Stomach smooth muscle (tissue), 2 donors: ENCODE measurements around the gene FAM76B.

Experiments
- H3K27ac ChIP-seq: one replicate; pipeline ENCODE4 v1.7.0; 2013; ENCODE audit warnings: mild to moderate bottlenecking, low read length, inconsistent platforms
- H3K27me3 ChIP-seq, 2 donors: one replicate each; pipeline ENCODE4 v1.7.0; 2013; ENCODE audit warnings: low read length in 2 of 2; ENCODE audit not compliant: insufficient read depth in 2 of 2, control insufficient read depth in 1 of 2
- H3K36me3 ChIP-seq, 2 donors: one replicate each; pipeline ENCODE4 v1.7.0; 2013; ENCODE audit warnings: low read length in 2 of 2; ENCODE audit not compliant: control insufficient read depth in 2 of 2, insufficient read depth in 2 of 2
- H3K4me1 ChIP-seq: one replicate; pipeline ENCODE4 v1.7.0; 2013; ENCODE audit warnings: low read length; ENCODE audit not compliant: control insufficient read depth, insufficient read depth
- H3K4me3 ChIP-seq, 2 donors: one replicate each; pipeline ENCODE4 v1.7.0; 2013; ENCODE audit warnings: low read length in 2 of 2
- H3K9ac ChIP-seq, 2 donors: one replicate each; pipeline ENCODE4 v1.7.0; 2013; ENCODE audit warnings: low read length in 2 of 2, mild to moderate bottlenecking in 1 of 2
- H3K9me3 ChIP-seq, 2 donors: one replicate each; pipeline ENCODE4 v1.7.0; 2013; ENCODE audit warnings: low read length in 2 of 2; ENCODE audit not compliant: control insufficient read depth in 2 of 2
- donor health status: healthy.
- donor health status: Pancreatic carcinoma.

Gene FAM76B

DNA sequence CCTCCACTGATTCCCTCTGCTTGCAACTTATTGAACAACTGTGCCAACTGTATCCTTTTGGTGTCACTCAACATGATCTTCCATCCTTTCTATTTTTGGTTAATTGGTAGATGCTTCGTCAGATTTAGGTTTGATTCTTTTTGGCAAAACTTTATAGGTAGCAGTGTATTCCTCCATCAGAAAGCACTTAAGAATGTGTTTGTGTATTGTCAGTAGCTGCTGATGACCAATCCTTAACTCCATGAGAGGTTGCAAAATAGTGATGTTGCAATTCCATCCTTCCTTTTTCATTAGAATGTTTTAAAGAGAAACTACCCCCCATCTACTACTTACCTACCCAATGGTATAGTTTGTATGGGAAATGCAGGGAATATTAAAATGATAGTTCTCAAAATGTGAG, 22.1 kb downstream of the FAM76B start:
- no peaks in the 10 kb centered on the region for H3K9me3 ChIP-seq
- H3K4me1 ChIP-seq: no peaks in the 10 kb centered on the region

DNA sequence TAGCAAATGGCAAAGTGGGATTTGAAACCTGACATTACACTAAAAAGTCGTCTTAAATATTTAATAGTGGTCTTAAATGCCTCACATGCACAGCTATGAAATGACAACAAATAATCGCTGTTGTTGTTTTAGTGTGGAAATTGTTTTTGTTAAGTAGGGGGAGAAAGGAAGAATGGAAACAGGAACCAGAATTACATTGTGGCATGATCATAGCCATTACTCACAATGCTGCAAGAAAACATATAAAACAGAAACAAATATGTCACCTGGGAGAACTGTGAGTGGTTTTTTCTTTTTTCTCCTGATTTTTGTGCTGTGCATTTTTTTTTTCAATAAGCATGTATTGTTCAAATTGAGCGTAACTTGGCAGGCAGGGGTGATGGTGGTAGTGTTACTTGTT, 22.9 kb downstream of the FAM76B start:
- no peaks in the 10 kb centered on the region for H3K9me3 ChIP-seq

More for the DNA sequence above, 22.1 kb downstream of the FAM76B start:
- Histone ChIP-seq H3K36me3 (peaks cover 6 to 8% of the 10 kb centered on the region in 2 donors), H3K27ac (no peak overlapping the region), H3K9ac (no peak overlapping the region), H3K27me3 (no peaks in the 10 kb centered on the region), H3K4me3 (no peak overlapping the region)

DNA sequence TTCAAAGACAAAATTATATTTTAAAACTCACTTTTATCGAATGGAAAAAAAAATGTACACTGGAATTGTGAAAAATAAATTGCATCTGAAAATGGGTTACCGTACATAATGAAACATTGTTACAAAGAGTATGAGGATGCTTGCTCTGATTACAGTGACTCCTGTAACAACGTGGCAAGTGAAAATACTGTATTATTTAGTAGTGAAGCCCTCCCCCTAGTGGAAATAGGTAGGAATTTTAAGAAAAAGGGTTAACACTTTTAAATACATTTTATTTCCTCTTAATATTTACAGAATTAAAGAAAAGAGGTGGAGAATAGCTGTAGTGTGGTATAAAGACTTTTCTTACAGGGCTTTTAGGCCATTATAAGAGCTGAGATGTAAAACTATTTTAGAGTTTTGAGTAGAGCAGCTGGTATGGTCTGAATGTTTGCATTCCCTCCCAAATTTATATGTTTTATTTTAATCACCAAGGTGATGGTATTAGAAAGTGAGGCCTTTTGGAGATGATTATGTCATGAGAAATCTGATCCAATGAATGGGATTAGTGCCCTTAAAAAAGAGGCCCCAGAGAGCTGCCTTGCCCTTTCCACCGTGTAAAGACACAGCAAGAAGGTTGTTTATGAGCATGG, 25.2 kb downstream of the FAM76B start:
- no peak overlapping the region for H3K27ac ChIP-seq
- H3K36me3 ChIP-seq: peaks cover 2% of the 10 kb centered on the region in 2 donors
- H3K4me3 ChIP-seq: no peak overlapping the region
- no peaks in the 10 kb centered on the region for H3K9me3 ChIP-seq
- no peaks in the 10 kb centered on the region for H3K27me3 ChIP-seq
- H3K9ac ChIP-seq: no peak overlapping the region
- H3K4me1 ChIP-seq: no peaks in the 10 kb centered on the region

More for the DNA sequence above, 22.9 kb downstream of the FAM76B start:
- Histone ChIP-seq H3K27ac (no peak overlapping the region), H3K4me1 (no peaks in the 10 kb centered on the region), H3K9ac (no peak overlapping the region), H3K4me3 (no peak overlapping the region), H3K36me3 (peaks cover 2 to 8% of the 10 kb centered on the region in 2 donors), H3K27me3 (no peaks in the 10 kb centered on the region)

DNA sequence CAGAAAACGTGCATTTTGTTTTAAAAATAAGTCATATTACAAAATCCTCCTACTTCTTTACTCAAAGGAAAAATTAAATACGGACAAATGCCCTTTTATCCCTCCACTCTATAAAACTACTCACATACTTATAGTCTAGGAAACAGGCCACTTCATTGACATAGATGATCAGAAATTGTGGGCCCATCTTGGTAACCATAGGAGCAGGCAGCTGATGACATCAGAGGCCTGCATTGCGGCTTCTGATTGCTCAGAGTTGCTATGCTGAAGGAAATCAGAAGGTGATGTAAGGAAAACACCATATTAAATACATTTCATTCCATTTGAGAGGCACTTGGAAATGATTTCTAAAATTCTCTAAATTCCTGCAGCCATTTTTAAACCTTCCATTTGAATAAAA, 27.0 kb downstream of the FAM76B start:
- H3K9me3 ChIP-seq: no peaks in the 10 kb centered on the region
- H3K36me3 ChIP-seq: no peaks in the 10 kb centered on the region
- no peaks in the 10 kb centered on the region for H3K27me3 ChIP-seq
- H3K4me3 ChIP-seq: no peak overlapping the region
- no peaks in the 10 kb centered on the region for H3K4me1 ChIP-seq
- H3K9ac ChIP-seq: no peak overlapping the region
- H3K27ac ChIP-seq: no peak overlapping the region

DNA sequence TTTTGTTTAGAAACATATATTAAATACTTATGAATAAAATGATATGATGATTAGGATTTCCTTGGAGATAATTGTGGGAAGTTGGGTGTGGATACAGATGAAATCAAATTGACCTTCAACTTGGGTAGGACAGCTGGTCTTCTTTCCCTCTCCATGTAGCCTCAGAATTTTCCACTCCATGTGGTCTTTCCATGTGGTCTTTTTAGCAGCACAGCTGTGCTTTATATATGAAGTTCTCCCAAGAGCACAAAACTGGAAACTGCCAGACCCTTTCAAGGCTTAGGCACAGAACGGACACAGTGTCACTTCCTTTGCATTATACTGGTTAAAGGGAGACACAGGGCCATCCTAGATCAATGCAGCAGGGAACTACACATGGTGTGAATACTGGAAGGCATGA, 28.6 kb downstream of the FAM76B start:
- H3K27me3 ChIP-seq: no peaks in the 10 kb centered on the region
- H3K36me3 ChIP-seq: no peaks in the 10 kb centered on the region
- H3K9ac ChIP-seq: no peak overlapping the region
- no peak overlapping the region for H3K4me3 ChIP-seq
- H3K27ac ChIP-seq: no peak overlapping the region
- no peaks in the 10 kb centered on the region for H3K9me3 ChIP-seq
- H3K4me1 ChIP-seq: no peaks in the 10 kb centered on the region

DNA sequence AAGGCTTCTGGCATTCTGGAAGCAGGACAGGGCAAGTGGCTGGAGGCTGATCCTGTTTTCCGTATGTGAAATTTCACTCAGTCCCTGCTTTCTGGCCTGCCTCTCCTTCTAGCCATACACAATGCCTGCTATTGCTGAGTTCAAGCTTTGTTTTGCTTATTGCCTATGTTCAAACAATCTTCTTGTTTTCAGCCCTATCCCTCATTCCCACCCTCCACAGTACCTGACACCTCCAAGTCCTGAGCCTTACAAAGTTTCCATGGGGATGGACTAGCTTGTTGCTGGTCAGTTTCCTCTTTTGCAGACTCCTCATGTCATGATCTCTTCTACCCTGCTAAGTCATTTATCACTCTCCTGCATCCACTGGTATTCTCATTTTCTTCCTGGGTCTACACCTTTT, 38.1 kb downstream of the FAM76B start:
- Histone ChIP-seq H3K4me1 (no peaks in the 10 kb centered on the region), H3K27ac (no peak overlapping the region), H3K27me3 (no peaks in the 10 kb centered on the region), H3K9me3 (no peaks in the 10 kb centered on the region), H3K9ac (no peak overlapping the region), H3K36me3 (no peaks in the 10 kb centered on the region), H3K4me3 (no peak overlapping the region)

DNA sequence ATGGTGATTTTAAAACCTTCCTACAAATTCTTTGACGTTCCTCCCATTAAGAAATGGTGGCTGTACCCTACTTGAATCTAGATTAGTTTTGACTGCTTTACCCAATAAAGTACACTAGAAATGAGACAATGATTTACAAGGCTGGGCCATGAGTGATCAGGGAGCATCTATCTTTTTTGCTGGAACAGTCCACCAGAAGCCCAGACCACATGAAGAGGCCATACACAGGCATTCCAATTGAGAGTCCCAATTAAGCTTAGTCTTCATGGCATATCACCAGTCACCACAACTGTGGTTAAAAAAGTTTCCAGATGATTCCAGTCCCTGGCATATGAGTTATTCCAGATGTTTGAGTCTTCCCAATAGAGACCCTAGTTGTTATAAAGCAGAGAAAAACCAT, 39.5 kb downstream of the FAM76B start:
- Histone ChIP-seq H3K27me3 (no peaks in the 10 kb centered on the region), H3K27ac (no peak overlapping the region), H3K4me1 (no peaks in the 10 kb centered on the region)

DNA sequence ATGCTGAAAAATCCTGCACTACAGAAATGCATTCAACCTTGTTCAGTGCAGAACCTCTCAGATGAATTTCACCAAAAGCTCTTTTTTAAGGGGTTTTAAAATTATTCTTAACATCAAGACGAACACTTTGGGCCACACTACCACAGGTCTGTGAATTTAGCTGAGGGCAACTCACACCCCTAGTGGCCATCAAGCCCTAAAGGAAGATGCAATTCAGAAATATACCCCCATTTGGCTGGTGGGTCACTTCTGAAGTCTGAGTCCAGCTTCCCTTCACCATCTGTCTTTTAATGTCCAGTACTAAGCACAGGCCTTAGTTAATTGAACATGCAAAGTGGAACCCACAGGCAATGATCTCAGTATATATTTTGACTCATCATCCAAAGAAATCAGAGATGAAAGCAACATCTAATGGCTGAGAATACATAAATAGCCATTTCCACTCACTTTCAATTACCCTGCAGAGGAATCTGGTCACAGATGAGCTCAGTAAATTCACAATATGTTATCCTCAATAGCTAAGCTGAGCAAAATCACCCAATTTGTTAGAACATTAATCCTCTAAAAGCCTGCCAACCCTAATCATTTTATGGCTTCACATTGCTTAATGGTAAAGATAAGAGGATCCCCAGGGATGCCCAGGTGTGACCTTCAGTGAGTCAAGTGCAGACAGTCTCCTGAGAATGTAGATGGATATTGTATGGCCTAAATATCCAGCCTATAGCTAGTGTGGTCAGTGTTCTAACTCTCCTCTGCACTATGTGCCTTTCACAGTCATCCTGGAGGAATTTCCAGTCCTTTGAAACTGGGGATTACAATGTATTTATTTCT, 50.3 kb downstream of the FAM76B start:
- Histone ChIP-seq H3K9ac (no peak overlapping the region), H3K36me3 (no peaks in the 10 kb centered on the region), H3K27ac (no peak overlapping the region), H3K4me3 (no peak overlapping the region), H3K27me3 (no peaks in the 10 kb centered on the region), H3K9me3 (no peaks in the 10 kb centered on the region), H3K4me1 (no peaks in the 10 kb centered on the region)

More for the DNA sequence above, 39.5 kb downstream of the FAM76B start:
- no peaks in the 10 kb centered on the region for H3K36me3 ChIP-seq
- no peak overlapping the region for H3K9ac ChIP-seq
- H3K9me3 ChIP-seq: no peaks in the 10 kb centered on the region
- H3K4me3 ChIP-seq: no peak overlapping the region

DNA sequence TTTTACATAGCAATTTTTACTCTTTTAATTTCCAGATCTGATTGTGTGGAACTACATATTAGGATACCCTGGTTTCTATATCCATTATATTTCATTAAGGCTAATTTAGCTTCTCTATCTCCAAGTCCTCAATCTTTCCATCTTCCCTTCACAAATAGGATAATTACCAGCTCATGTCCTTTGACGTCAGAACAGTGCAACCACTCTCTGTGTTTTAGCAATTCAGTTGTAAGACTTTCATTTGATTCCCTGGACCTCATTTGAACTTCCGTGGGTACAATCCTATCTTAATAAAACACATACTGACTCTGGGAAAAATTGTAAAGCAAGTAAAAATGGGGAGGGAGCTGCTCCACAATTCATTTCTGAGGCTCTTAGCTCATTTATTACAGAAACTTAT, 52.8 kb downstream of the FAM76B start:
- no peak overlapping the region for H3K27ac ChIP-seq
- H3K4me3 ChIP-seq: no peak overlapping the region
- H3K36me3 ChIP-seq: no peaks in the 10 kb centered on the region
- no peaks in the 10 kb centered on the region for H3K27me3 ChIP-seq
- no peaks in the 10 kb centered on the region for H3K9me3 ChIP-seq
- H3K9ac ChIP-seq: no peak overlapping the region
- no peaks in the 10 kb centered on the region for H3K4me1 ChIP-seq

DNA sequence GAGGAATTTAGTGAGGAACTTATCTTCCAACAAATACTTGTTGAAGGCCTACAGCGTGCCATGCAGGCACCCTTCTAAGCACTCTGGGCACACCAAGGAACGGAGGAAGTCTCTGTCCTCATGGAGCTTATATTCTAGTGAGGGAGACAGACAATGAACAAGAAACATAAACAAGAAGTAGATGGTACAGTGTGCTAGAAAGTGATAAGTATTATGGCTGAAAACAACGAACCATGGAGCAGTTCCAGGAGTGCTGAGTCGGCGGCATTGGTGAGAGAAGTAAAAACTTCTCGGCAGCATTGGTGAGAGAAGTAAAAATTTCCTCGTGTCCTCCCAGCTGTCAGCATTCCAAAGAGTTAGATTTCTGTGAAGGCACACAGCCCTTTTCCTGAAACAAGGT, 53.2 kb downstream of the FAM76B start:
- Histone ChIP-seq H3K36me3 (no peaks in the 10 kb centered on the region), H3K4me3 (no peak overlapping the region), H3K9me3 (no peaks in the 10 kb centered on the region), H3K27me3 (no peaks in the 10 kb centered on the region), H3K27ac (no peak overlapping the region), H3K9ac (no peak overlapping the region), H3K4me1 (no peaks in the 10 kb centered on the region)

DNA sequence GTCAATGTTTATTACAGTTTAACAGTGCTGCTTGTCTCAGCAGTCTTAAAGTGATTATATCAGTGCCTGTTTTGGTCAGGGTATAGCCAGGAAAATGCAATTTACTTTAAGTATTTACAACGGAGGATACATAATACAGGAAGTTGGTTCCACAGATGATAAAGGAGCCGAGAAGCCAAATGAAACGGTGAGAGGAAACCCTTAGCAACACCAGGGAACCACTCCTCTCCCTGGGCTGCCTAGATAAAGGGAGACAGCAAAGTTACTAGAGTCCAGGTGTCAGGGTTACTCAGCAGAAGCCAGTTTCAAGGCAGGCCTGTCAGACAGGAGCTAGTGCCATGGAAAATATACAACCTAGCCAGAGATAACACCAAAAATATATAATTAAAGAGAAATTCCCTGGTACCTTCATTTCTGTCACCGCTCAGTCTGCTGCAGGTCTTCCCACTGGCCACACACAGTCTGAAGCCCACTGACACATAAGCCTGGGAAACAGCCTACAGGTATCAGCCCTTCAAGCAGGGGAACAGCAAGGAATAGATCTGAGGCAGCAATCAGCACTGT, 55.5 kb downstream of the FAM76B start:
- H3K9ac ChIP-seq: no peak overlapping the region
- no peaks in the 10 kb centered on the region for H3K36me3 ChIP-seq
- H3K27me3 ChIP-seq: no peaks in the 10 kb centered on the region
- no peak overlapping the region for H3K27ac ChIP-seq
- no peak overlapping the region for H3K4me3 ChIP-seq
- no peaks in the 10 kb centered on the region for H3K9me3 ChIP-seq
- H3K4me1 ChIP-seq: no peaks in the 10 kb centered on the region
